ENCODE results near the gene RSPO1.
A peak's percentile ranks its signal among the peaks of the same experiment; 100 is the strongest.

RSPO1 gene

DNA sequence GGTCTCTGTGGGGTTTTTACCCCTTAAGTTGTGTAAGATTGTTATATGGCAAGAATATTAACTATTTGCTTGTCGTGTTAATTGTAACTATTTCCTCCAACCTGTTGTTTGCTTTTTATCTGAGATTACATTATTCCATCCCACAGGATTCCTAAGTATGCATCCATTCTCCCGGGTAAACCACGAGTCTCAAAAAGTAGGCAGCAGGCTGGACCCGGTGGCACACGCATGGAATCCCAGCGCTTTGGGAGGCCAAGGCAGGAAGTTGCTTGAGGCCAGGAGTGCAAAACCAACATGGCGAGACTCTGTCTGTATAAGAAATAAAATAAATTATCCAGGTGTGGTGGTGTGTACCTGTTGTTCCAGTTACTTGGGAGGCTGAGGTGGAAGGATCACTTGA, 12.6 kb upstream of the RSPO1 start:
- DNase-seq: no peak
- TF ChIP-seq POLR2A (IDR thresholded peaks at IDR 0.05; ENCODE audit: low read length) (no peak), GATA1 (IDR thresholded peaks at IDR 0.05; ENCODE audit: low read depth, low read length) (no peak)

DNA sequence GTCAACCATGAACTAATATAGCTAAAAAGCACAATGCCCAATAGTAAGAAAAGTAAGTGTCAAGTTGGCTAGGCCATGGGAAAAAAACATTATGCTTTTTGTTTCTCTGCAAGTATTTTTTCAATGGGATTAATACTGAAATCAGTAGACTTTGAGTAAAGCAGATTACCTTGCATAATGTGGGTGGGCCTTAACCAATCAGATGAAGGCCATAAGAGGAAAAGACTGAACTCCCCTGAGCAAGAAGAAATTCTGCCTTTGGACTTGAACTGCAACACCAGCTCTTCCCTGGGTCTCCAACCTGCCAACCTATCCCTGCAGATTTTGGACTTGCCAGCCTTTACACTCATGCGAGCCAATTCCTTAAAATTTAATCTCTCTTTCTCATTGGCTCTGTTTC, 6.4 kb upstream of the RSPO1 start:
- TF ChIP-seq POLR2A (IDR thresholded peaks at IDR 0.05; ENCODE audit: low read length): no peak
- no peak for TF ChIP-seq GATA1 (IDR thresholded peaks at IDR 0.05; ENCODE audit: low read depth, low read length)
- DNase-seq: no peak

DNA sequence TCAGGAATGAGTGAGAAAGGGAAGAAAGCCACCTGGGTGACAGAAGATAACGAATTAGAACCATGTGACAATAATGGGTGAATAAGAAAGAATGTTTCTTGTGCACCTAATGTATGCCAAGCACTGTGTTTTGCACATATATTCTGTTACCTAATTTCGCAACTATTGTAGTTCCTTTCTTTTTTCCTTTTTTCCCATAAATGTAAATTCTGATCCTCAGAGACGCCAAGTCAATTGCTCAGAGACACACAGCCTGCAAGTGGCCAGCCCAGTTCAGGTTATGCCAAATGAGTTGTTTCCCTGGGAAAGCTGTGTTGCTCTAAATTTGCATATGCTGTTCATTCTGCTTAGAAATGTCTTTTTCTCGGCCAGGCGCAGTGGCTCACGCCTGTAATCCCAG, 1.7 kb upstream of the RSPO1 start:
- TF ChIP-seq GATA1 (IDR thresholded peaks at IDR 0.05; ENCODE audit: low read depth, low read length) (no peak), POLR2A (IDR thresholded peaks at IDR 0.05; ENCODE audit: low read length) (no peak)
- no peak for DNase-seq

DNA sequence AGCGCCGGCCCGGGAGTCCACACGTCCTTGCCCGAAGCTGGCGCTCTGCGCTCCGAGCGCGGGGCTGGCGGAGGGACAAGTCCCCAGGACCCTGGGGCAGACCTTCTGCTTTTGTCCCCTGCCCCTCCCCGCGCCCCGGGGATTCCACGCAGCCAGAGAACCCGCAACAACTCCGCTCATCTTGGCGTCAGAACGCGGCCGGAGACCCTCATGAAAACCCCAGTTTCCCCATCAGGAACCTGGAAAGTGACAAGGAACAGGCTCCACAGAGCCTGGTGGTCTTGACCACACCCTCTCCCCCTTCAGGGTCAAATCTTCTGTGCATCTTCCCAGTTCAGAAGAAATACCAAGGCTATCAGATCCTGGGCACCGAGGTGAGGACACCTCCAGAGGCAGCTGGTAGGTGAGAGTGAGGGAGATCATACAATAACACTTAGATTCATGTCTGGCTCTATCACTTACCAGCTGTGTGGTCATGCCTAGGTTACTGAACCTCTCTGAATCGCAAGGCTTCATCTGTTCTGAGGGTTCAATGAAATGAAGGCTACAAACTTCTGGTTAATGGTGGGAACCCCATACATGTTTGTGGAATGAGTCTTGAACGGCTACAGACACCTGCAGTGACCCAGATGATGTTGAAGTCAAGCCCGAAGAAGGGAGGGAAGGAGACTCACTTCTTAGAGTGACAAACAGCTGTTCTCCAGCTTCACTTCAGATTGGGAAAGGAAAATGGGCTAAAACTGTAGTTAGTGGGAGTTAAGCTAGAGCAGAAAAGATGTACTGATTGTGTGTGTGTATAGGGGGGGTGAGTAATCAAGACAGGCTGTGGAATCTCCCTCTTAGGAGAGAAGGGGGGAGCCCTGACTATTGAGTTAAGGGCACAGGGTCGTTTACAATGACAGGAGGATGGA, 555 bp upstream of the RSPO1 start:
- DNase-seq: no peak
- TF ChIP-seq GATA1 (IDR thresholded peaks at IDR 0.05; ENCODE audit: low read depth, low read length) (no peak), POLR2A (IDR thresholded peaks at IDR 0.05; ENCODE audit: low read length) (no peak)

DNA sequence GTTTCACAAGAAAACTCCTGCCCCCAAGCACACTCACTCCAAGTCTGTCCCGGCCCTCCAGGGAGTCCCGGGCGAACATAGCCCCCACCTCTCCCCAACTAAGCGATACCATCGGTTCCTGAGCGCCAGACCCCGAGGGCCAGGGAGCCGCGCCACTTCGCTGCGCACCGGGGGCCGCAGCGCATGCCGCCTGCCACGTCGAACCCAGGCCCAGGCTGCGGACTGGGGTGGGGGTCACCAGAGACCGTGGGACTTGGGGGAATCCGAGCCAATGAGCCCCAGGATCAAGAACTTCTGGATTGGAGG, 801 bp downstream of the RSPO1 start:
- no peak for DNase-seq
- TF ChIP-seq GATA1 (IDR thresholded peaks at IDR 0.05; ENCODE audit: low read depth, low read length) (no peak), POLR2A (IDR thresholded peaks at IDR 0.05; ENCODE audit: low read length) (no peak)

DNA sequence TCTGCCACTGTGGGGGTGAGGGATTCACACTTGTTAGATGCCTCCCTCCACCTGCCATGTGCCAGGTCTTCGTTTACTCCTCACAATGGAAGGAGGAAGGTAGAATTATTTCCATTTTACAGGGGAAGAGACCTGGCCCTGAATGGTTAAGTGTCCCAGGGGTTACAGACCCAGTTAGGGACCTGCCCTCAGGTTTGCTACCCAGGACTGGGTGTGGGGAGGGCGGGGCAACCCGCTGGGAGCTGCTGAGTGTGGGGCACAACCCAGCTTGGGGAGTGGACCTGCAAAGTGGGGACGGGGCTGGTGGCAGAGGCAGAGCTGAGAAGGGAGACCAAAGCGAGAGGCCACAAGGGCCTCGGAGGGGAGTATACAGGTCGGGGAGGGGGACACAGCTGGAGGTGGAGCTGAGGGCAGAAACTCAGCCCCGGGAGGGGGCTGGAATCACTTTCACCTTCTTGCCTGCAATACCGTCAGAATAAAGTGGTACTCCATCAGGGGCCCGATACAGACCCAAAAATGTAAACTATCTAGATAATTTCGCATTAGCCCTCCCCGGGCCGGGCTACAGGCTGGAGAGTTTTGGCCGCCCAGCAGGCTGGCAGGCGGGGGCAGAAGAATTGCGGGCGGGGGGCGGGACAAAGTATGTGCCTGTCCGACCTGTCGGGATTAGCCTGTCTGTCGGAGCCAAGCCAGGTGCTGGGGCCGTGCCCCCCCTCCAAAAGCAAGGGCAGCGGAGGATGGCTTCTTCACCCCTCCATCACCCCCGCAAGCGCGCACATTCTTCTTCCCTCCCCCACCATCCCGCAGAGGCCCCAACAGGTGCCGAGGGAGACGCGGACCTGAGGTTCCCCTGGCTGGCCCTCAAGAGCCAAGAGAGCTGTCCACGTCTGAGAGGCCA, 1.4 kb downstream of the RSPO1 start:
- DNase-seq: no peak
- TF ChIP-seq POLR2A (IDR thresholded peaks at IDR 0.05; ENCODE audit: low read length) (no peak), GATA1 (IDR thresholded peaks at IDR 0.05; ENCODE audit: low read depth, low read length) (no peak)

DNA sequence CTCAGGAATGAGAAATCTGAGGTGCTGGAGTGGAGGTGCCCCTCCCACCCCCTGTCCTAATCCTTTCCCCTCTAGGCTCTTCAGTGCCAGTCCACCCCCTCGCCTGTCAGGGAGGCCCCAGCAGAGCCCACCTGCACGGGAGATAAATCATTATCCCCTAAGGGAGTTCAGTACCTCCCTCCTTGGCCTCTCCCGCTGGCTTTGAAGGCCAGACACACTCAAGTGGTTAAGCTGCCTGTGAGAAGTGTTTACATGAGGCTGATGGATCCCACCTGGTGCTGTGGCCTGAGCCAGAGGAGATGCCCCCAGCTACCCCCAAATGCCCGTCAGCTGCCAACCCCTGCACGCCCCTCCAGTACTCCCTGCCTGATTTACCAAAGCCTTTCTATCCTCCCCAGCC, 3.7 kb downstream of the RSPO1 start:
- TF ChIP-seq POLR2A (IDR thresholded peaks at IDR 0.05; ENCODE audit: low read length): no peak
- no peak for TF ChIP-seq GATA1 (IDR thresholded peaks at IDR 0.05; ENCODE audit: low read depth, low read length)
- no peak for DNase-seq

DNA sequence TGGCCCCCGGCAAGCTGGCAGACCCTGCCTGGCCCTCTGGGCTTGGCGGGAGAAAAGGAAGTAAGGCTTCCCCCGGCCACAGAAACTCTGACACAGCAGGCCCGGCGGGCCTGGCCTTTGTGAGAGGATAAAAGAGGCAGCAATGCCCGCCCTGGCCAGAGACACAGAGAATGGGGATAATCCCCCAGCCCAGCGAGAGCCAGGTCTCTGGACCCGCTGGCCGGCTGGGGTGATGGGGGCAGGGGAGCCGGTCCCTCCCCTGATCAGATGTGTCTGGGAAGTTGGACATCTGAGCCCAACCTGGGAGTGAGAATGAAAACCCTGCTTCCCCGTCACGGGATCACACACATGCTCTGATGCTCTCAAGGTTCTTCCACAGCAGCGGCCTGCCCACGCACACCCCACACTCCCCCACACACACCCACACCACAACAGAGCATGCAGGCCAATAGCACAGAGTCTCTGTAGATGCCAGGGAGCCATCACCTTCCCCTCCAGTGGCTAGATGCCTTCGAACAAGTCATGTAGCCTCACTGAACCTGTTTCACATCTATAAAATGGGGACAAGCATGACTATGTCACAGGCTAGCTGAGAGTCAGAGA, 4.2 kb downstream of the RSPO1 start:
- TF ChIP-seq GATA1 (IDR thresholded peaks at IDR 0.05; ENCODE audit: low read depth, low read length) (no peak), POLR2A (IDR thresholded peaks at IDR 0.05; ENCODE audit: low read length) (no peak)
- DNase-seq: no peak

DNA sequence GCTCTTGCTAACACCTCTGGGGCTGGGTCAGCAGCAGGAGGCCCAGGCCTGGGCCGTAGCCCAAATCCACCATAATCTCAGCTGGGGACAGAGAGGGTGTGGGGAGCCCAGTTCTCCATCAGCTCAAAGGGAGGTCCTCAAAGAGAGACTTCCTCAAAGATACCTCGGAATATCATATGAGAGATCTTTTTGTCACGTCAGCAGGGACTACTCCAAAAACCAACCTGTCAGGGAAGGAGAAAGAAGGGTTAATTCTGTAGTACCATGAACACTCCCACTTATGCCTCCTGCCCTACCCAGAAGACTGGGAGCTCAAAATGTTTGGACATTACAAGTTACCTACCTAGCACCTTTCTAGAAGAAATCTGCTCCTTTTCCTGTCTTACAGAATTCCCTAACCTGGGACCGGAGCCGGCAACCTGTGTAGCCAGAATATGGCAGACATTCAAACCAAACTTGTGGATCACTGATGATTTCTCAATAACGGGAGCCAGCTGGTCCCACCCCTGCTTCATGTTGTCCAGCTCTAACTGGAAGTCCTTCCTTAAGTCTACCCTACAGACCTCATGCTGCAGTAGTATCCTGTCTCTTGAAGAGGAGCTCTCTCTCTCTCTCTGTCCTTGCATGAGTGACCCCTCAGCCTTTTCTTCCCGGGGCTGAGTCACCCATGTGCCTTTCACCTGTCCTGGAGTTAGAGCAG, 4.8 kb downstream of the RSPO1 start:
- DNase-seq: no peak
- TF ChIP-seq GATA1 (IDR thresholded peaks at IDR 0.05; ENCODE audit: low read depth, low read length) (no peak), POLR2A (IDR thresholded peaks at IDR 0.05; ENCODE audit: low read length) (no peak)

DNA sequence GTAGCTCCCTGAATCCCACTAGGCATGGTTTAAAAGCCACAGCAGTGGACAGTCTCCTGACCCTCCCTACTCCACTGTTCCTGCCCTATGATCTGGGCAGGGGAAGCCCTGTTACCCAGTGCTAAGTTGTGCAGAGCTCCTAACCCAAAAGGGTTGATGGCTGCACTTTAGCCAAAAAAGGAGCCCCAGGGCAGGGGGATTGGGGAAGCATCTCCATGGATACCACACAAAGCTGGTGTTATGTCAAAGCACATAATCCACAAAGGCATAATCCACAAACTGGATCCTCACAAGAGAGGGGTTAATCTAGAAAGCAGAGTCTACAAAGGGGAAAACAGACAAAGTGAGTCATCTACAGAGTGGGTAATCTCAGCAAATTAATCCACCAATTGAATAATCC, 5.7 kb downstream of the RSPO1 start:
- no peak for DNase-seq
- TF ChIP-seq GATA1 (IDR thresholded peaks at IDR 0.05; ENCODE audit: low read depth, low read length): no peak
- no peak for TF ChIP-seq POLR2A (IDR thresholded peaks at IDR 0.05; ENCODE audit: low read length)

DNA sequence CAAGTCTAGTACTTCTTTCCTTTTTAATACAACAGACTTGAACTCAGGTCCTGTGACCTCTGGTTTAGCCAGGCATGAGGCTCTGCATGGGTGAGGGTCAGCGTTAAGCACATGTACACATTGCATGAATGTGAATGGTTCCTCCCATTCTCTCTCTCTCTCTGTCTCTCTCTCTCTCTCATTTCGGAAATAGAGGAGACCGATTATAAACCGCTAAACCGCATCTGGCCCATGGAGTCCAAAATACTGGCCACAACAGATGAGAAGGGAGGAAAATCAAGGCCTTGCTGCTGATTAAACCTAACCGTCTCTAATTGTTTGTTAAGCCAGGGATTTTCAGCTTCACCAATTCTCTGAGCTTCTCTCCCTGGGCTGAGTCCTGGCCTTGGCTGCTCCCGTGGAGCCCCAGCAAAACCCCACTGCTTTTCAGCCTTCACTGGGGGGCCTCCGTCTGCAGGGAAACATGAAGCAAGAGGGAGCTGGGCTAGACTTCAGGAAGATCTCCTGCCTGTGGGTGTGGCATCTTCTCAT, 6.6 kb downstream of the RSPO1 start:
- no peak for DNase-seq
- TF ChIP-seq POLR2A (IDR thresholded peaks at IDR 0.05; ENCODE audit: low read length): no peak
- no peak for TF ChIP-seq GATA1 (IDR thresholded peaks at IDR 0.05; ENCODE audit: low read depth, low read length)

DNA sequence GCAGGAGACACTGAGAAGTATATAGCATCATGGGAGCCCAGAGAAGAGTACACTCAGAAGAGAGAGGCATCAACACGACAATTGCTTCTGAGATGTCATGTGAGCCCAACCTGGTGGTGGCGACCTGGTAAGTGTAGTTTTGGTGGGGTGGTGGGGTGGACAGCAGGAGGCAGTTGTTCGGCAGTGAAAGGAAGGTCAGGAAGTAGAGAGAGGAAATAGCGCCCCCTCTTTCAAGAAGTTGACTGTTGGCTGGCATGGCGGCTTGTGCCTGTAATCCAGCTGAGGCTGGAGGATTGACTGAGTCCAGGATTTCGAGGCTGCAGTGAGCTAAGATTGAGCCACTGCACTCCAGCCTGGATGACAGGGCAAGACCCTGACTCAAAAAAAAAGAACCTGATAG, 12.6 kb downstream of the RSPO1 start:
- TF ChIP-seq GATA1 (IDR thresholded peaks at IDR 0.05; ENCODE audit: low read depth, low read length) (no peak), POLR2A (IDR thresholded peaks at IDR 0.05; ENCODE audit: low read length) (no peak)
- DNase-seq: peak; percentile 16 to 22

DNA sequence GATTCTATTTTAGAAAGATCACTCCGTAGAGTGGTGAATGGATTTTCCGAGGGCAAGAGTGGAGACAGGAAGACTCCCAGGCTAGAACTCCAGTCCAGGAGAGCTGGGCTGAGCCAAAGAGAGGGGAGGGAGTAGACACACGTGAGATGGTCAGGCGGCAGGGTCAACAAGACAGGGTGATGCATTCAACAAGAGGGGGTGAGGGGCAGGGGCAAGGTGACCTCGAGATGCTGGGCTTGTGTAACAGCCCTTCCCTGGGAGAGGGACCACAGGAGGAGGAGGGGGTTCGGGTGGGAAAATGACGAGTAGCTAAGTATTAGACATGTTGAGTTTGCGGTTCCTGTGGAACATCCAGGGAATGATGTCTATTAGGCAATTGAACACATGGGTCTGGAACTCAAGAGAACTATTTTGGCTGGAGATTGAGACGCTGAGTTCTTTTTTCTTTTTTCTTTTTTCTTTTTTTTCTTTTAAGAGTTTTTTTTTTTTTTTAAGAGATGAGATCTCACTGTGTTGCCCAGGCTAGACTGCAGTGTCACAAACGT, 13.3 kb downstream of the RSPO1 start:
- no peak for DNase-seq
- TF ChIP-seq GATA1 (IDR thresholded peaks at IDR 0.05; ENCODE audit: low read depth, low read length) (no peak), POLR2A (IDR thresholded peaks at IDR 0.05; ENCODE audit: low read length) (no peak)

Measured in erythroblast (primary cell).